Skin of body (tissue), 3 donors: Measurements from ENCODE around the gene TXNDC2. TPM values are rescaled to one million over a fixed set of nuclear protein-coding genes. Genes with fewer than 3 reads are reported as not detected.

Experiments used
- DNase-seq: peaks from one replicate; lab custom pipeline; 2025; lab: John Stamatoyannopoulos, UW
- small RNA-seq: library from RNA; depleted of rRNA; stranded (forward); fragments of <200 nt; gene quantifications from one replicate; pipeline ENCODE3, GENCODE V24; 2014; ENCODE audit warnings: low replicate concordance
- total RNA-seq: library from RNA; depleted of rRNA; stranded (reverse); fragments of >200 nt; gene quantifications from one replicate; pipeline ENCODE4 v1.2.3, GENCODE V29; 2014

TXNDC2 gene
- total RNA-seq, 1 donor from 2014 or later = not detected

GRCh38 chr18:9931146-9931545 lies 45.4 kb downstream of the TXNDC2 start:
- no peak for DNase-seq

DNA sequence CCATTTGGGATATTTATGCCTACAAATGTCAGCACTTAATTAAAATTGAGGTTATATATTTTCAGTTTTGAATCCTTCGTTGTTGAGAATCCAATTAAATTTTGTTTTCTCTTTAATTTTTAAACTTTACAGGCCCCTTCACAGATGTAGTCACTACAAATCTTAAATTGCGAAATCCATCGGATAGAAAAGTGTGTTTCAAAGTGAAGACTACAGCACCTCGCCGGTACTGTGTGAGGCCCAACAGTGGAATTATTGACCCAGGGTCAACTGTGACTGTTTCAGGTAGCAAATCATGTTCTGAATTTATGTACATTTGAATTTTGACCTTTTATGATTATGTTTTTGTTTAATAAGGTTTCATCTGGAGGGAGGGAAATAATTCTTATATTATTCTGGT lies 45.9 kb downstream of the TXNDC2 start:
- no peak for DNase-seq

- DNase-seq = no peak
Measured at GRCh38 chr18:9933865-9934264, 48.1 kb downstream of the TXNDC2 start.

DNA sequence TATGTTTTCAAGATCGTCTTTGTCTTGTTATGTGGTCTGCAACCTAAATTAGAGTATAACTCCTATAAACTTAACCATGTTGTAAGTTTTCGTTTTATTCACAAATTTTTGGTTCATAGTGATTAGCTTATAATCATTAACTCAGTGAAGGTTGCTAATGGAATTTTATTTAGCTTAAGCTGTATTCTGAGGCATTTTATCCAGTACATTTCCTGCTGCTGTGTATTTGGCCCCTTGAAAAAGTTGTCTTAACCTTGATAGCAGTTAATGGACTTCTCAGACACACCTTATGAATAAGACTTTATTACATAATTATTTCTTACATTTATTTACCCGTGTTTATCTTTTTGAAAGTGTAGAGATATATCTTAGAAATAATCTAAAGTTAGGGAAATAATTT lies 48.5 kb downstream of the TXNDC2 start:
- no peak for DNase-seq

Small RNAs within 50 kb of the gene (small RNA-seq; reads per million reads assigned to genes)
- not detected for gene RNA5SP449
- gene RNA5SP450 = 0.07 reads per million

Other genes starting within 250 kb of the TXNDC2 start
- gene RAB31, start 177.7 kb upstream of the TXNDC2 start, total RNA-seq = 31.1 TPM
- 189 TPM for gene VAPA, start 28.0 kb downstream of the TXNDC2 start, total RNA-seq